K562 (cell line): ENCODE data around the gene NMRK2. TPM values are rescaled to one million over a fixed set of nuclear protein-coding genes. Genes with fewer than 3 reads are reported as not detected.

Experiments
- BCOR ChIP-seq: fragments of 450-650 bp; IDR thresholded peaks from 2 replicates; pipeline ENCODE4 v1.6.1; 2016
- FOXP1 ChIP-seq: sonication (generic); formaldehyde crosslinking; IDR thresholded peaks from 2 replicates; pipeline ENCODE4 v1.8.0; 2022; ENCODE audit warnings: mild to moderate bottlenecking, missing genetic modification reagents
- ILF3 ChIP-seq: fragments of 450-650 bp; IDR thresholded peaks from 2 replicates; pipeline ENCODE4 v1.6.1; 2018; ENCODE audit warnings: antibody characterized with exemption, mild to moderate bottlenecking, moderate library complexity, borderline replicate concordance
- KDM2B ChIP-seq: fragments of 250-450 bp; sonication (Bioruptor Pico); IDR thresholded peaks from 2 replicates; pipeline ENCODE4 v1.8.0; 2021; ENCODE audit warnings: mild to moderate bottlenecking, moderate library complexity
- KLF16 ChIP-seq: IDR thresholded peaks from 2 replicates; pipeline ENCODE4 v1.6.1; 2016; ENCODE audit warnings: antibody characterized with exemption
- MBD2 ChIP-seq: sonication (generic); IDR thresholded peaks from 2 replicates; pipeline ENCODE4 v1.6.1; 2016; ENCODE audit warnings: low read depth, borderline replicate concordance
- POLR2H ChIP-seq: IDR thresholded peaks from 2 replicates; pipeline ENCODE4 v1.6.1; 2016; ENCODE audit warnings: missing genetic modification characterization, low read depth, mild to moderate bottlenecking, control low read depth, missing compliant biosample characterization, moderate library complexity
- RCOR1 ChIP-seq, 2 experiments: IDR thresholded peaks; 2 replicates each; pipeline ENCODE4 v1.6.1; 2012; ENCODE audit warnings: low read depth in 2 of 2, low read length in 2 of 2, borderline replicate concordance in 1 of 2, improper control_type of control experiment in 1 of 2
- SOX6 ChIP-seq: fragments of 450-650 bp; IDR thresholded peaks from 2 replicates; pipeline ENCODE4 v1.6.1; 2014; ENCODE audit warnings: mild to moderate bottlenecking
- SRF ChIP-seq, 2 experiments: fragments of 250-450, 450-650 bp in 1 of 2; sonication (Bioruptor Pico) in 1 of 2; sonication (generic) in 1 of 2; formaldehyde crosslinking; IDR thresholded peaks; 2 replicates each; pipeline versions ENCODE4 v1.5.0 to v1.5.1; 2020 to 2022; ENCODE audit warnings: mild to moderate bottlenecking in 1 of 2, missing genetic modification reagents in 1 of 2
- TAL1 ChIP-seq: fragments of 450-650 bp; IDR thresholded peaks from 2 replicates; pipeline ENCODE4 v1.6.1; 2016; ENCODE audit warnings: mild to moderate bottlenecking
- TRIM24 ChIP-seq, 2 experiments: fragments of 450-650 bp; IDR thresholded peaks; 2 replicates each; pipeline ENCODE4 v1.6.1; 2016
- ZNF217 ChIP-seq: sonication (generic); formaldehyde crosslinking; IDR thresholded peaks from 2 replicates; pipeline ENCODE4 v1.8.0; 2022; ENCODE audit warnings: mild to moderate bottlenecking, missing genetic modification reagents
- ZNF445 ChIP-seq: fragments of 250-450 bp; sonication (Bioruptor Pico); IDR thresholded peaks from 2 replicates; pipeline ENCODE4 v1.4.0; 2020; ENCODE audit warnings: low read depth, mild to moderate bottlenecking, moderate library complexity
- polyA plus RNA-seq, 8 experiments: library from polyadenylated mRNA; depleted of rRNA in 4 of 8; stranded (reverse) in 5 of 8; unstranded in 3 of 8; fragments of >200 nt; fragmentation: Nextera tagmentation in 2 of 8; fragmentation: Illumina TruSeq in 1 of 8; extraction: Ambion mirVana in 2 of 8; extraction: Trizol in 1 of 8; gene quantifications; 2 replicates each; pipeline versions ENCODE4 v1.2.1 to v1.2.3, GENCODE V29; 2011 to 2014; ENCODE audit warnings: inconsistent platforms in 1 of 8, missing spikeins in 1 of 8
- total RNA-seq, 7 experiments: library from RNA; depleted of rRNA in 6 of 7; stranded (reverse); fragments of >200 nt in 6 of 7; fragmentation: Illumina TruSeq in 2 of 7; extraction: Trizol in 2 of 7; gene quantifications; 2 replicates each; pipeline versions ENCODE4 v1.2.1 to v1.2.3, GENCODE V29; 2011 to 2021; ENCODE audit warnings: low replicate concordance in 1 of 7
- TF ChIP-seq, protein P1 (sequence below): sonication (generic); formaldehyde crosslinking; IDR thresholded peaks from 2 replicates; pipeline ENCODE4 v1.8.1; 2023; ENCODE audit warnings: missing genetic modification reagents, mild to moderate bottlenecking, borderline replicate concordance
- TF ChIP-seq, protein P2 (sequence below): fragments of 250-450 bp; sonication (Bioruptor Pico); IDR thresholded peaks from 2 replicates; pipeline ENCODE4 v1.5.0; 2022; ENCODE audit warnings: mild to moderate bottlenecking
- TF ChIP-seq, protein P3 (sequence below): sonication (generic); formaldehyde crosslinking; IDR thresholded peaks from 2 replicates; pipeline ENCODE4 v1.8.0; 2022; ENCODE audit warnings: missing genetic modification reagents, mild to moderate bottlenecking, moderate library complexity, borderline replicate concordance
- TF ChIP-seq, protein P4 (sequence below): sonication (generic); formaldehyde crosslinking; IDR thresholded peaks from 2 replicates; pipeline ENCODE4 v1.8.0; 2023; ENCODE audit warnings: mild to moderate bottlenecking, missing genetic modification reagents

NMRK2 gene
- total and polyA plus RNA-seq, 9 of the 15 experiments (the other 6 are each of a cell fraction or from before 2014, with no cell fraction given) = not detected

DNA sequence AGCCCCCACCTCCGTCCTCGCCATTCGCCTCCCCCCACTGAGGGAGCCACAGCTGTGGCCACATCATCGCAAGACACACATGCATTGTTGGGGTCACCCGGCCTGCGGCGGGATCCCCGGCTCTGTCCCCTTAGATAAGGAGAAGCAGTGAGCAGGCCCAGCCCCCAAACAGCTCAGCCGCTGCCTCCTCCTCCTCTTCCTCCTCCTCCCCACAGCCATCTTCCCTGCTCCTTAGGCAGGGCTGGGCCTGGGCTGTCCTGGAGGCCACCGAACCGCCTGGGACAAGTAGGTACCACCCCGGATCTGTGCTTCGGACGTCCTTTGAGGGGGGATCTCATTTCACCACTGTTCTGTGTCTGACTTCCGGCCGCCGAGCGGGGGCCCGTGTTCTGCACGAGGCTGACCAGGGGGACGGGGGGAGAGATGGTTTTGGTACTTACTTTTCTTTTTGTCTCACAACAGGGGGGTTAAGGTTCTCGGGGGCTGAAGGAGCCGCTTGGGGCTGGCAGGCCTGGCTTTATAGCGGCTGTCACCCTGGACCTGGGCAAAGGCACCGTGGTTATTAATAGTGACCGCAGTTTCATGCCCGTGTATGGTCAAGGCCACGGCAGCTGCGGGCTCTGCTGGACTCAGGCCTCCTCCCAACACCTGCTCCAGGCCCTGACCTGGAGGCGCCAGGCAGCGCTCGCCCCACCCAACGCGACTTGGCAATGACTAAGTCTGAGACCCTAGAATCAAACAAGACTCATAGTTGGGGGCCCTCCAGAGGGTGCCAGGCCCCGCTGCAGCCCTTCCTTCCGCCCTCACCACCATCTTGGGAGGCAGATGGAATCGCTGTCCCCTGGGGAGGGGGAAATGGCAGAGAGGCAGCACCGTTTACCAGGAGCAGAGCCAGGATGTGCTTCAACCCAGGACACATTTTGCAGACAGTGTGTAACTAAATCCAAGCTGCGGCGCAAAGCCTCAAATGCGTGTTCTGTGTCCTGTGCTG lies 18.3 kb downstream of the NMRK2 start (continued):
- TF ChIP-seq, protein P1, sequence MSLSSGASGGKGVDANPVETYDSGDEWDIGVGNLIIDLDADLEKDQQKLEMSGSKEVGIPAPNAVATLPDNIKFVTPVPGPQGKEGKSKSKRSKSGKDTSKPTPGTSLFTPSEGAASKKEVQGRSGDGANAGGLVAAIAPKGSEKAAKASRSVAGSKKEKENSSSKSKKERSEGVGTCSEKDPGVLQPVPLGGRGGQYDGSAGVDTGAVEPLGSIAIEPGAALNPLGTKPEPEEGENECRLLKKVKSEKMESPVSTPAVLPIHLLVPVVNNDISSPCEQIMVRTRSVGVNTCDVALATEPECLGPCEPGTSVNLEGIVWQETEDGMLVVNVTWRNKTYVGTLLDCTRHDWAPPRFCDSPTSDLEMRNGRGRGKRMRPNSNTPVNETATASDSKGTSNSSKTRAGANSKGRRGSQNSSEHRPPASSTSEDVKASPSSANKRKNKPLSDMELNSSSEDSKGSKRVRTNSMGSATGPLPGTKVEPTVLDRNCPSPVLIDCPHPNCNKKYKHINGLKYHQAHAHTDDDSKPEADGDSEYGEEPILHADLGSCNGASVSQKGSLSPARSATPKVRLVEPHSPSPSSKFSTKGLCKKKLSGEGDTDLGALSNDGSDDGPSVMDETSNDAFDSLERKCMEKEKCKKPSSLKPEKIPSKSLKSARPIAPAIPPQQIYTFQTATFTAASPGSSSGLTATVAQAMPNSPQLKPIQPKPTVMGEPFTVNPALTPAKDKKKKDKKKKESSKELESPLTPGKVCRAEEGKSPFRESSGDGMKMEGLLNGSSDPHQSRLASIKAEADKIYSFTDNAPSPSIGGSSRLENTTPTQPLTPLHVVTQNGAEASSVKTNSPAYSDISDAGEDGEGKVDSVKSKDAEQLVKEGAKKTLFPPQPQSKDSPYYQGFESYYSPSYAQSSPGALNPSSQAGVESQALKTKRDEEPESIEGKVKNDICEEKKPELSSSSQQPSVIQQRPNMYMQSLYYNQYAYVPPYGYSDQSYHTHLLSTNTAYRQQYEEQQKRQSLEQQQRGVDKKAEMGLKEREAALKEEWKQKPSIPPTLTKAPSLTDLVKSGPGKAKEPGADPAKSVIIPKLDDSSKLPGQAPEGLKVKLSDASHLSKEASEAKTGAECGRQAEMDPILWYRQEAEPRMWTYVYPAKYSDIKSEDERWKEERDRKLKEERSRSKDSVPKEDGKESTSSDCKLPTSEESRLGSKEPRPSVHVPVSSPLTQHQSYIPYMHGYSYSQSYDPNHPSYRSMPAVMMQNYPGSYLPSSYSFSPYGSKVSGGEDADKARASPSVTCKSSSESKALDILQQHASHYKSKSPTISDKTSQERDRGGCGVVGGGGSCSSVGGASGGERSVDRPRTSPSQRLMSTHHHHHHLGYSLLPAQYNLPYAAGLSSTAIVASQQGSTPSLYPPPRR (CRISPR knock-in tag) = 0 out of 2 replicates have a peak, but pooled peaks have one; percentile 20
- TF ChIP-seq BCOR = peak; percentile 7; the same call in 1 of the 2 replicates
- TF ChIP-seq ILF3 = no peak
- 0 out of 2 replicates have a peak, but pooled peaks have one; percentile 48 for TF ChIP-seq FOXP1 (CRISPR knock-in tag)
- no peak for TF ChIP-seq POLR2H (tag)
- TF ChIP-seq MBD2 = peak; percentile 21
- TF ChIP-seq KLF16 = peak; percentile 91
- TF ChIP-seq, protein P2, sequence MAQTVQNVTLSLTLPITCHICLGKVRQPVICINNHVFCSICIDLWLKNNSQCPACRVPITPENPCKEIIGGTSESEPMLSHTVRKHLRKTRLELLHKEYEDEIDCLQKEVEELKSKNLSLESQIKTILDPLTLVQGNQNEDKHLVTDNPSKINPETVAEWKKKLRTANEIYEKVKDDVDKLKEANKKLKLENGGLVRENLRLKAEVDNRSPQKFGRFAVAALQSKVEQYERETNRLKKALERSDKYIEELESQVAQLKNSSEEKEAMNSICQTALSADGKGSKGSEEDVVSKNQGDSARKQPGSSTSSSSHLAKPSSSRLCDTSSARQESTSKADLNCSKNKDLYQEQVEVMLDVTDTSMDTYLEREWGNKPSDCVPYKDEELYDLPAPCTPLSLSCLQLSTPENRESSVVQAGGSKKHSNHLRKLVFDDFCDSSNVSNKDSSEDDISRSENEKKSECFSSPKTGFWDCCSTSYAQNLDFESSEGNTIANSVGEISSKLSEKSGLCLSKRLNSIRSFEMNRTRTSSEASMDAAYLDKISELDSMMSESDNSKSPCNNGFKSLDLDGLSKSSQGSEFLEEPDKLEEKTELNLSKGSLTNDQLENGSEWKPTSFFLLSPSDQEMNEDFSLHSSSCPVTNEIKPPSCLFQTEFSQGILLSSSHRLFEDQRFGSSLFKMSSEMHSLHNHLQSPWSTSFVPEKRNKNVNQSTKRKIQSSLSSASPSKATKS (CRISPR knock-in tag) = no peak
- TF ChIP-seq, protein P3, sequence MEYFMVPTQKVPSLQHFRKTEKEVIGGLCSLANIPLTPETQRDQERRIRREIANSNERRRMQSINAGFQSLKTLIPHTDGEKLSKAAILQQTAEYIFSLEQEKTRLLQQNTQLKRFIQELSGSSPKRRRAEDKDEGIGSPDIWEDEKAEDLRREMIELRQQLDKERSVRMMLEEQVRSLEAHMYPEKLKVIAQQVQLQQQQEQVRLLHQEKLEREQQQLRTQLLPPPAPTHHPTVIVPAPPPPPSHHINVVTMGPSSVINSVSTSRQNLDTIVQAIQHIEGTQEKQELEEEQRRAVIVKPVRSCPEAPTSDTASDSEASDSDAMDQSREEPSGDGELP (CRISPR knock-in tag) = peak; percentile 83
- no peak for TF ChIP-seq KDM2B (CRISPR knock-in tag)
- peak; percentile 73; the same call in 1 of the 2 replicates for TF ChIP-seq TAL1
- TF ChIP-seq TRIM24 (IDR thresholded peaks at IDR 0.05) = peak; percentile 62 to 74; a peak in 2 of 4 replicates
- peak in 1 of 2 experiments; percentile 64; a peak in 2 of 4 replicates for TF ChIP-seq RCOR1 (IDR thresholded peaks at IDR 0.05; ENCODE audit: borderline replicate concordance in 1 of 2, low read depth in 2 of 2, low read length in 2 of 2)
- TF ChIP-seq, protein P4, sequence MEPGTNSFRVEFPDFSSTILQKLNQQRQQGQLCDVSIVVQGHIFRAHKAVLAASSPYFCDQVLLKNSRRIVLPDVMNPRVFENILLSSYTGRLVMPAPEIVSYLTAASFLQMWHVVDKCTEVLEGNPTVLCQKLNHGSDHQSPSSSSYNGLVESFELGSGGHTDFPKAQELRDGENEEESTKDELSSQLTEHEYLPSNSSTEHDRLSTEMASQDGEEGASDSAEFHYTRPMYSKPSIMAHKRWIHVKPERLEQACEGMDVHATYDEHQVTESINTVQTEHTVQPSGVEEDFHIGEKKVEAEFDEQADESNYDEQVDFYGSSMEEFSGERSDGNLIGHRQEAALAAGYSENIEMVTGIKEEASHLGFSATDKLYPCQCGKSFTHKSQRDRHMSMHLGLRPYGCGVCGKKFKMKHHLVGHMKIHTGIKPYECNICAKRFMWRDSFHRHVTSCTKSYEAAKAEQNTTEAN (CRISPR knock-in tag) = no peak
- no peak for TF ChIP-seq ZNF445 (CRISPR knock-in tag)
- TF ChIP-seq ZNF217 (CRISPR knock-in tag) = no peak
- peak in 1 of 2 experiments; percentile 70; a peak in 2 of 4 replicates for TF ChIP-seq SRF (CRISPR knock-in tag; IDR thresholded peaks at IDR 0.05)
- TF ChIP-seq SOX6 = peak; percentile 51; the same call in 1 of the 2 replicates
